ENCODE results near the gene PRKAG1. TPM values are rescaled to one million over a fixed set of nuclear protein-coding genes. Genes with fewer than 3 reads are reported as not detected.
A peak's percentile ranks its signal among the peaks of the same experiment; 100 is the strongest.

The PRKAG1 gene
- total RNA-seq, 6 experiments from 2014 or later, result 24.8 to 36.2 (median 30.1) TPM

- no peak for DNase-seq
- Histone ChIP-seq H3K4me1 (no peaks in the 10 kb centered on the region), H3K27ac (no peak overlapping the region), H3K4me3 (no peak overlapping the region), H3K36me3 (peaks cover 25 to 96% (median 68%) of the 10 kb centered on the region in 4 donors), H3K9me3 (no peaks in the 10 kb centered on the region), H3K27me3 (no peaks in the 10 kb centered on the region)
- intact Hi-C loops (cut with DNase I), result no loop called here
- WGBS (ENCODE audit: insufficient coverage, low coverage, low lambda C conversion rate, missing lambda C conversion rate), result 100% methylated on average over 5 of the region's 12 CpGs
- TF ChIP-seq CTCF (IDR thresholded peaks at IDR 0.05) (no peak), POLR2A (IDR thresholded peaks at IDR 0.05) (no peak)
- no peak for ATAC-seq
Measured at GRCh38 chr12:49046129-49046895, 27.7 kb upstream of the PRKAG1 start.

DNA sequence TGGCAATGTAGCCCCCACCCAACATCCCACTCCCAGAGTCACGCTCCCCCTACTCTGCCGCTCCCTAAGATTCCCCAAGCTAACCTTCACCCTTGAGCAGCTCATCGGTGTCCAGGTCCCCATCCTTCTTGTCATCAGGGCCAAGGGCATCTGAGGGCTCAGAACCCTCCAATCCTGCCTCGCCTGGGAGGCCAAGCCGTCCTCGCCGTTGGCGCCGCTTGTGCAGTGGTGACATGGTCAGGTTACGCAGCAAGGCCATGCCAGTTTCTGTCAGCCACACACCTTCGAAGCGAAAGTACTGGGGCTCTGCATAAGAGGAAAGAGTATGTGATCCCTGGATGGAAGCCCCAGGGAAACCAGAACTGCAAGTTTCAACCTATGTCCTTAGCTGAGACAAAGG is 26.1 kb upstream of the PRKAG1 start:
- no peaks in the 10 kb centered on the region for H3K27me3 ChIP-seq
- intact Hi-C loops (cut with DNase I), result no loop called here
- no peaks in the 10 kb centered on the region for H3K9me3 ChIP-seq
- H3K36me3 ChIP-seq, result peaks cover 20 to 94% (median 62%) of the 10 kb centered on the region in 4 donors
- ATAC-seq (no peak), DNase-seq (no peak)
- H3K4me3 ChIP-seq, result no peak overlapping the region
- H3K27ac ChIP-seq, result no peak overlapping the region
- TF ChIP-seq POLR2A (IDR thresholded peaks at IDR 0.05) (no peak), CTCF (IDR thresholded peaks at IDR 0.05) (no peak)
- H3K4me1 ChIP-seq, result no peaks in the 10 kb centered on the region
- WGBS (ENCODE audit: insufficient coverage, low coverage, low lambda C conversion rate, missing lambda C conversion rate), result 96% methylated on average over 9 of the region's 12 CpGs

DNA sequence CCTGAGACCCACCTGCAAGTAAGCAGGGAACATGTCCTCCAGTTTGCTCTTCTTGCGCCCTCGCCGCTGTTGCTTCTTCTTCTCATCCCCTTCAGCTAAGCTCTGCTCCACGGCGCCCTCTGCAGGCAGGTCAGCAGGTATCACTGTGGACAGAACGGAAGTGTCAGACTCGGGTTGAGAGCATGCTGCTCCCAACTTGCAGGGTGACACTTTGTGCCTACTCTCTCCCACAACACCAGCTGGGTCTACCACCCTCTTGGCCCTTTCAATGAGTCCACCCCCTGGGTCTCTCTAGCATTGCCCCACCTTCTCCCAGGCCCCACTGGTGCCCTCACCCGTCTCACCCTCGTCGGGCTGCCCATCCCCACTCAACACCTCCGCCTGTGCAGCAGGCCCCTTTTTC is 25.3 kb upstream of the PRKAG1 start:
- DNase-seq (peak in 1 of 3 donors; percentile 71), ATAC-seq (peak; percentile 51 to 65 (median 58))
- Histone ChIP-seq H3K36me3 (peaks cover 20 to 94% (median 63%) of the 10 kb centered on the region in 4 donors), H3K4me1 (no peaks in the 10 kb centered on the region), H3K9me3 (no peaks in the 10 kb centered on the region), H3K4me3 (no peak overlapping the region), H3K27ac (no peak overlapping the region), H3K27me3 (no peaks in the 10 kb centered on the region)
- intact Hi-C loops (cut with DNase I), result no loop called here
- WGBS (ENCODE audit: insufficient coverage, low coverage, low lambda C conversion rate, missing lambda C conversion rate), result 61% methylated on average over 10 of the region's 11 CpGs
- TF ChIP-seq CTCF (IDR thresholded peaks at IDR 0.05) (peak; percentile 42 to 60 (median 55)), POLR2A (IDR thresholded peaks at IDR 0.05) (no peak)

DNA sequence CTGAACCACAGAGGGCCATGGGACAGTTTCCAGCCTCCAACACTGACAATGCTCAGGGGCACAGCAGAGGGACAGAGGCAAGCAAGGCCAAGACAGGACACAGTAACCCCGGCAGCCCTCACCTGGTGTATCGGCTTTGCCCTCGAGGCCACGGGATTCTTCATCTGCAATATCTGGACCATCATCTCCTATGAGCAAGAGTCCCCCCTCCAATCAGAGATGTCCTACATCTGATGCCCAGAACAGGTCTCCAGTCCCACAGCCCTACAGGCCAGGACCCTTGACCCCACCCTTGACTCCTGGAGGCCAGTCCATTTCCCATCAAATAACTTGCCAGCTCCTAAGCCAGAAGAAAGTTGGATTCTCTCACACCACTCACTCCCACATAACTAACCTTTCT is 24.7 kb upstream of the PRKAG1 start:
- DNase-seq, result no peak
- intact Hi-C loops (cut with DNase I), result no loop called here
- whole genome bisulfite sequencing (ENCODE audit: insufficient coverage, low coverage, low lambda C conversion rate, missing lambda C conversion rate), result 96% methylated on average over 4 of the region's 4 CpGs

More for the DNA sequence above, 24.7 kb upstream of the PRKAG1 start:
- no peak for ATAC-seq
- no peaks in the 10 kb centered on the region for H3K27me3 ChIP-seq
- peaks cover 14 to 94% (median 60%) of the 10 kb centered on the region in 4 donors for H3K36me3 ChIP-seq
- no peaks in the 10 kb centered on the region for H3K4me1 ChIP-seq
- H3K9me3 ChIP-seq, result no peaks in the 10 kb centered on the region
- no peak overlapping the region for H3K27ac ChIP-seq
- H3K4me3 ChIP-seq, result no peak overlapping the region
- no peak for TF ChIP-seq CTCF (IDR thresholded peaks at IDR 0.05)
- no peak for TF ChIP-seq POLR2A (IDR thresholded peaks at IDR 0.05)
